Measurements from ENCODE around the gene RAP1GAP2.
A peak's percentile ranks its signal among the peaks of the same experiment; 100 is the strongest.
"Not testable (repeated sequence)": the region's sequence is repeated elsewhere in the genome, so short reads cannot be mapped to it uniquely, and the experiment has no call there.

The RAP1GAP2 gene

DNA sequence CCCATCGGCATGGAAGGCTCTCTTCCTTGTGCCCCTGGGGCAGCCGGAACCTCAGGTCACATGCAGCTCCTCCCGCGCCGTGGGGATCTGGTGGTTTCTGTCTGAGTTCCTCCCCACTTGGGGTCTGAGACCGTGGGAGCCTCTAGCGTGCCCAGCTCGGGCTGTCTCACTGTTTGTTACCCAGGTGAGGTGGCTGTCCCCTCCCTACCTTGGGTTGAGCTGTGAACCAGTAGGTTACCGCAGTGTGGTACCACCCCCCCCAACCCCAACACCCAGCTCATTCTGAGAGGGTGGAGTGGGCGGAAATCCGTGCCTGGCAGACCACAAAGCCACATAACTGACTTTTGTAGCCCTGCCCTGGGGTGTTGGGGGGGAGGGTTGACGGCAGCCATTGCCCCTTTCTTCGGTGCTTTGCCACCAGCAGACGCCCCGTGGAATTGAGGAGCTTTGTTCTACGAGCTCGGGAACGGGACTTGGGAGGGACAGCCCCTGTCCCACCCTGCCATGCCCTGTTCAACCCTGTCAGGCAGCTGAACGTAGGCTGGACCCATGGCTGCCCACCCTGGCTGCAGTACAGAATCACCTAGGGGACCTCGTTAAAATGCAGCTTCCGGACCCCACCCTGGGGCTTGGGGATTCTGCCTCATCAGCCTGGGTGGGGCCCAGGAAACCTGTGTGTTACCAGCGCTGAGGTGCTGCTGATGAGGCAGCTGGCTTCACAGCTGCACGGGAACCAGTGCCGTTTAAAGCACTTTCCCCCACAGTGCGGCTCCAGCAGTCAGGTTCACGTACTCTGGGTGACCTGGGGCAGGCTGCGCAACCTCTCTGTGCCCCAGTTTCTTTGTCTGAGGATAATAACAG is 18.5 kb downstream of the RAP1GAP2 start:
- peak; percentile 70 for DNase-seq (ENCODE audit: low read depth, low spot score)

DNA sequence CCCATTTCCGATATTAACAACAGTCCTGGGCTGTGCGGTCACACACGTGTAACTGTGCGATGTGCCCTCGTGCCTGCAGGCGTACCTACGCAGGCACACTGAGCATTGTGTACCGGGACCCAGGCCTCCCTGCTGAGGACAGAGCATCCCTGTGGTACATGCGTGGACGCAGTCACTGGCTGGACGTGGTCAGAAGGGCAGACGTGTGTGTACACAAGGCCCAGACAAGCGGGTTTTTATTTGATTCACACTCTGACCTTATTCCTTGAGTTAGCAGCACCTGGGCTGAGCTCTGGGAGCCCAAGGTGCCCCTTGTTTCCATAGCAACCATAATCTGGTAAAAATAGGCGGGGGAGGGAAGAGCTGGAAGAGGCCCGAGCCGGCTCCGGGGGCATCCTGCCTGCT is 19.5 kb downstream of the RAP1GAP2 start:
- no peak for DNase-seq (ENCODE audit: low read depth, low spot score)

DNA sequence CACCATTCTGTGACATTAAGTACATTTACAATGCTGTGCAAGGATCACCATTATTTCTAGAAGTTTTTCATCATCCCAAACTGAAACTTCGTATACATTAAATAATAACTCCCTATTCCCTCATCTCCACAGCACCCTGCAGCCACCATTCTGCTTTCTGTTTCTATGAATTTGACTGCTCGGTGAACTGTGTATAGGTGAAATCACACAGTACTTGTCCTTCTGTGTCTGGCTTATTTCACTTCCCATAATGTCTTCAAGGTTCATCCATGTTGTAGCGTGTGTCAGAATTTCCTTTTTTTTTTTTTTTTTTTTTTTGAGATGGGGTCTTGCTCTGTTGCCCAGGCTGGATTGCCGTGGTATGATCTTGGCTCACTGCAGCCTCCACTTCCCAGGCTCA is 20.4 kb downstream of the RAP1GAP2 start:
- DNase-seq (ENCODE audit: low read depth, low spot score) = no peak

DNA sequence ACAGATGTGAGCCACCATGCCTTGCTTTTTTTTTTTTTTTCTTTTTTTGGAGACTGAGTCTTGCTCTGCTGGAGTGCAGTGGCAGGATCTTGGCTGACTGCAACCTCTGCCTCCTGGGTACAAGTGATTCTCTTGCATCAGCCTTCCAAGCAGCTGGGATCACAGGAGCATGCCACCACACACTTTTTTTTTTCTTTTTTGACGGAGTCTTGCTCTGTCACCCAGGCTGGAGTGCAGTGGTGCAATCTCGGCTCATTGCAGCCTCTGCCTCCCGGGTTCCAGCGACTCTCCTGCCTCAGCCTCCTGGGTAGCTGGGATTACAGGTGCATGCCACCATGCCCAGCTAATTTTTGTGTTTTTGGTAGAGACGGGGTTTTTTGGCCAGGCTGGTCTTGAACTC is 23.1 kb downstream of the RAP1GAP2 start:
- DNase-seq (ENCODE audit: low read depth, low spot score) = not testable (repeated sequence)

DNA sequence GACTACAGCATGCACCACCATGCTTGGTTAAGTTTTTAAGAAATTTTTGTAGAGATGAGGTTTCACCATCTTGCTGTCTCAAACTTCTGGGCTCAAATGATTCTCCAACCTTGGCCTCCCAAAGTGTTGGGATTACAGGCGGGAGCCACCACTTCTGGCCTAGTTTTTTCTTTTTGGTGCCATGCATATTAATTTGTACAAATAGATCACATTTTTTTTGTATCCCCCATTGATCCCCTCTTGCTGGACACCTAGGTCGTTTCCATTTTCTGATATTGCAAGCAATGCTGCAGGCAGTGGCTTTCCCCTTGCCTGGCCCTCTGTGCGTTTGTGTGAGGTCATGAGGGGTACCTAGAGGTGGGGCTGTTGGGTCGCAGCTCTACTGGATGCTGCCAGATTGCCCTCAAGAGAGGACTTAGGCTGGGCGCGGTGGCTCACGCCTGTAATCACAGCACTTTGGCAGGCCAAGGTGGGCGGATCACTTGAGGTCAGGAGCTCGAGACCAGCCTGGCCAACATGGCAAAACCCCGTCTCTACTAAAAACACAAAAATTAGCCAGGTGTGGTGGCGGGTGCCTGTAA is 23.8 kb downstream of the RAP1GAP2 start:
- DNase-seq (ENCODE audit: low read depth, low spot score) = no peak

DNA sequence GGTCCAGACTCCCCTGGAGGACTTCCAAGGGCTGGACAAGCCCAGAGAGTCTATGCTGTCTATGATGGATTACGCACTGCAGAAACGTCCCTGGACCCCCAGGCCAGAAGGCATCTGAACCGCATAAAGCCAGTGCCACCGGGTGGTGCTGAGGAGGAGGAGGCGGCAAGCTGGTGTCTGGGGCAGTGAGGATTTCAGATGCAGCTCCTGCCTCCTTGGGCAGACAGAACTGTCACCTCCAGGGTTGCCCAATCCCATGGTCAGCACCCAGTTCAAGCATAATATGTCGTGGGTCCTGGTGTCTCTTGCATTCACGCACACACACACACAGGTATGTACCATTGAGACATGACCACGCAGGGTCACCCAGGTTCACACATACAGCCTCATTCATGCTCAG is 25.6 kb downstream of the RAP1GAP2 start:
- no peak for DNase-seq (ENCODE audit: low read depth, low spot score)

DNA sequence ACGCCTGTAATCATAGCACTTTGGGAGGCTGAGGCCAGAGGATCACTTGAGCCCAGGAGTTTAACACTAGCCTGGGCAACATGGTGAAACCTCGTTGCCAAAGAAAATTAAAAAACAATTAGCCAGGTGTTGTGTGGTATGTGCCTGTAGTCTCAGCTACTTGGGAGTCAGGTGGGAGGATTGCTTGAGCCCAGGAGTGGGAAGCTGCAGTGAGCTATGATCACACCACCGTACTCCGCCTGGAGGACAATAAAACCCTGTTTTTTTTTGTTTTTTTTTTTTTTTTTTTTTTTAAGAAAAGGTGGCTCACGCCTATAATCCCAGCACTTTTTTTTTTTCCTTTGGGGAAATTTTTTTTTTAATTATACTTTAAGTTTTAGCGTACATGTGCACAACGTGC is 26.1 kb downstream of the RAP1GAP2 start:
- no peak for DNase-seq (ENCODE audit: low read depth, low spot score)

DNA sequence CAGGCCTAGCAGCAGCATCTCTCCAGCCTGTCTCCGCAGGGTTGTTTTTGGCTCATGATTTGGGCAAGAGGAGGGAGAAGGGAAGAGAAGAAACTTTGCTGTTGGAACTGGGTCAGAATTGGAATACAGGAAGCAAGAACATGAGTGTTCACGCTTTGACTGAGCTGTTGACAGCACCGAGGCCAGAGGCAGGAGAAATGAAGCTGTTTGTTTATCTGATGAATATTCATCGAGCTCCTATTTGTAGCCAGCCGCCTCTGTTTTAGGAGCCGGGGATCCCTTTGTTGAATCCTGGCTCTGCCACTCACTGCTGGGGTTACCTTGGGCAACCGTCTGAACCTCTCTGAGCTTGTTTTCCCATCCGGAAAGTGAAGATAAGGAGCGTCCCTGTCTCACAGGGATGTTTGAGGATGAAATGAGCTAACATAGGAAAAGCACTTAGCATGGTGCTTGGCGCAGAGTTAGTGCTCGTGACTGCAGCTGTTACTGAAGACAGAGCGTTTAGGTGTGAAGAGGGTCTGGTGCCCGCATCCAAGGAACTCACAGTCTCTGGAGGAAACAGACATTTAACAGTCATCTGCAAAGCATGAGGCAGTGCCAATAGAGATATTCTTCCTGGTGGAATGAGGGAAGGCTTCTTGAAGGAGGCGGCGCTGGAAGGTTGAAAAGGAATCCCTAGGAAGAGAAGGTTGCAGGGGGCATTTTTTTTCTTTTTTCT is 29.2 kb downstream of the RAP1GAP2 start:
- DNase-seq (ENCODE audit: low read depth, low spot score) = no peak

DNA sequence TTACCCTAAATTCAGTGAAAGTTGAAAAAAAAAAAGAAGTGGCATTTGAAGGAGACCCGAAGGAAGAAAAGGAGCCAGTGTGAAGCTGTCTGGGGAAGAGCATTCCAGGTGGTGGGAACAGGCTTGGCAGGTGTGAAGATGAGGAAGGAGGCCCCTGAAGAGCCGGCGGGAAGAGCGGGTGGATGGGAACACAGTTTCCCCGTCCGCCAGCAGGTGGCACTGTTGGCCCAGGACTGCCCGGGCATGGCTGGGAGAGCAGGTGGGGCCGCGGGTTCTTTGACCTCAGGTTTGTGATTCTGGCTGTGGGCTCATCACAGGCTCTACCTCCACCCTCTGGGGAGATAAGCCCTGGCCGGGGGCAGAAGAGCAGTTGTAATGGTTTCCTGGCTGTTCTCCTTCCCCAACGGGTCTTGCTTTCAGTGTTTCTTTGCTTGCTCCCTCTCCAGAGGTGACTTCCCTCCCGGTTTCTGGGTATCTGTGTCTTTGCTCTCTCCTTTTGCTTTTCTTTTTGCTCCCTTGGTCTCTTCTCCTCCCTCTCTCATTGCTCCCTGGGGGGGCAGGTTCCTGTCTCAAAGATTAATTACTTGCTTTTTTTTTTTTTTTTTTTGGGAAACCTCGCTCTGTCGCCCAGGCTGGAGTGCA is 32.3 kb downstream of the RAP1GAP2 start:
- DNase-seq (ENCODE audit: low read depth, low spot score) = peak; percentile 41

DNA sequence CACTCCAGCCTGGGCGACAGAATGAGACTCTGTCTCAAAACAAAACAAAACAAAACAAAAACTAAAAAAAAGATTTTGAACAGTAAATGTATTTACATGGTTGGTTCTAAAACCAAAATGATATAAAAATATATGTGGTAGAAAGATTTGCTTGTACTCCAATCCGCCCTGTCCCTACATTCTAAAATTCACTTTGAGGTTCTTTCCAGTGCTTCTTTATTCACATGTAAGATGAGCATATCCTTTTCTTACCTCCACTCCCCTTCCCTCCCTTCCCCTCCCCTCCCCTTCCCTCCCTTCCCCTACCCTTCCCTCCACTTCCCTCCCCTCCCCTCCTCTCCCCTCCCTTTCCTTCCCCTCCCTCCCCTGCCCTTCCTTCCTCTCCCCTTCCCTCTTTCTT is 34.4 kb downstream of the RAP1GAP2 start:
- no peak for DNase-seq (ENCODE audit: low read depth, low spot score)

DNA sequence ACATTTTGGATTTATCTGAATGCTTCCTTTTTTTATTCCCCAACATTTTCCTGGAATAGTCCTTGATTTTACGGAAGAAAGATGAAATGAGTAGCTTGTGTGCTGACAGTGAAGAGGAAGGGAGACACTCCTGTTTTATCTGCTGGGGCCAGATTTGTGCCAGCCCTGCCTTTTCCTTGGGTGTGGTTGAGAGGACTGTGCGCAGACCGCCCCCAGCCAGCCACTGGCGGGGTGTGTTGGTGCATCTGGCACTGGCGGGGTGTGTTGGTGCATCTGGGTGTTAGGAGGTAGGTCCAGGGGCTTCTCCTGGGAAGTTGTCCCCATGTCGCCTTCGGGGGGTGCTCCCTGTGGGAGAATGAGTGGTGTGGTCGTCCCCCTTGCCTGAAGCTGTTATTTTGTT is 39.5 kb downstream of the RAP1GAP2 start:
- no peak for DNase-seq (ENCODE audit: low read depth, low spot score)

DNA sequence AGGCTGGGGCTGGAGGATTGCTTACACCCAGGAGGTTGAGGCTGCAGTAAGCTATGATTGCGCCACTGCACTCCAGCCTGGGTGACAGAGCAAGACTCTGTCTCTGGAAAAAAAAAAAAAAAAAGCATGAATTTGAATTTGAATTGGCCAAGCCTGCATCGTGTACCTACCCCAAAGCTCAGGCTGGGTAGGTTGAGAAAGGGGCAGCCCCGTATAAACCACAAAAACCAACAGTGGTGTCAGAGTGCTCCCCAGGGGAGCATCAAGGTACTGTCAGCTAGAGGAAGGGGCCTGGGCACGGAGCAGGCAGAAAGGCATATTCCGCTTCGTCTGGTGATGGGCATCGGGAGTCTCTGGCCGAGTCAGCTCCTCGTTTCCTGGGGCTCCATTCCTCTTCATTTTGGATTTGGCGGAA is 40.9 kb downstream of the RAP1GAP2 start:
- DNase-seq (ENCODE audit: low read depth, low spot score) = no peak

DNA sequence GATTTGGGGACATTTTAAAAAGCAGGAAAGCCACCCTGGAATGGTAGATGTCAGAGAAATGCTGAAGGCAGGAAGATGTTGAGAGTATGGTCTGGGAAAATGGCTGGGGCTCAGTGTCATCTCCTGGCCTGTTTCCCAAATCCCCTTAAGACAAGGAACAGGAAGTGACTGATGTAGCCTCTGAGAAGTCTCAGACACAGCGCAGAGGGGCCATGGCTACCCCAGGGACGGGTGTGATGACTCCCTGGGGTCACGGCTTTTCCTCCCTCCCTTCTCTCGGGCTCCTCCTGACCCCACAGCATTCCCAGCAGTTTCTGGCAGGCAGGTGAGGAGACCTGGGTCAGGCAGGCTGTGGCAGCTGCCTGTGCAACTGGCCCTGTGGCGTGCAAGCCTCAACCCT is 45.4 kb downstream of the RAP1GAP2 start:
- no peak for DNase-seq (ENCODE audit: low read depth, low spot score)

DNA sequence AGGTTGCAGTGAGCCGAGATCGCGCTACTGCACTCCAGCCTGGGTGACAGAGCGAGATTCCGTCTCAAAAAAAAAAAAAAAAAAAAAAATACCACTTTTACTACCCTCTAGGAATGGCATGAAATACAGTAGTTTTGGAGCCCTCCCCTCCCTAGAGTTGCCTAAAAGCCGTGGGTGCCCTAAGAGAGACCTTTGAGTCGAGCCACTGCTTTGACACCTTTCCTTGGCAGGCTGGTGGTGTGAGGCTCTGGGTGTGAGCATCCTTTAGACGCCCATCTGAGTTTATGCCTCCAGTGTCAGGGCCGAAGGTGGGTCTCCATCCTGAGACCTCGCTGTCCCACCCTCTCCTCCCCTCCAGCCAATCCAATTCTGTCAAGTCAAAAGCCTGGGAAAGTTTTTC is 46.2 kb downstream of the RAP1GAP2 start:
- DNase-seq (ENCODE audit: low read depth, low spot score) = no peak

DNA sequence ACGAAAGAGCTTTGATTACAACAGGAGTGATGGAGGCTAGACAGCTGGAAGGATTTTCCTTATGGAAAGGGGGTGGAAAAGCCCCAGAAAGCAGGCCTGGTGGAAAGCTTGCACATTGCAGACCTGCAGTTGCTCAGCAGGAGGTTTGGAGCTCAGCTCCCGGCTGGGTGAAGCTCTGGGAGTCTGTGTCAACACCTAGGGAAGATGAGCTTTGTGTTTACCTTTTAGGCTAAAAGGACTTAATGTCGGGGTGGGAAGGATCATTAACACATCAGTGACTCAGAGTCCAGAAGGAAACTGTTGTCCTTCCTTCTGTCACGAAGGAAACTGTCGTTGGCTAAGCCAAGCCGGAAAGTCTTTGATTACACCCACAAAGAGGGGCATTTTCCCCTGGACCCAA is 48.2 kb downstream of the RAP1GAP2 start:
- no peak for DNase-seq (ENCODE audit: low read depth, low spot score)

DNA sequence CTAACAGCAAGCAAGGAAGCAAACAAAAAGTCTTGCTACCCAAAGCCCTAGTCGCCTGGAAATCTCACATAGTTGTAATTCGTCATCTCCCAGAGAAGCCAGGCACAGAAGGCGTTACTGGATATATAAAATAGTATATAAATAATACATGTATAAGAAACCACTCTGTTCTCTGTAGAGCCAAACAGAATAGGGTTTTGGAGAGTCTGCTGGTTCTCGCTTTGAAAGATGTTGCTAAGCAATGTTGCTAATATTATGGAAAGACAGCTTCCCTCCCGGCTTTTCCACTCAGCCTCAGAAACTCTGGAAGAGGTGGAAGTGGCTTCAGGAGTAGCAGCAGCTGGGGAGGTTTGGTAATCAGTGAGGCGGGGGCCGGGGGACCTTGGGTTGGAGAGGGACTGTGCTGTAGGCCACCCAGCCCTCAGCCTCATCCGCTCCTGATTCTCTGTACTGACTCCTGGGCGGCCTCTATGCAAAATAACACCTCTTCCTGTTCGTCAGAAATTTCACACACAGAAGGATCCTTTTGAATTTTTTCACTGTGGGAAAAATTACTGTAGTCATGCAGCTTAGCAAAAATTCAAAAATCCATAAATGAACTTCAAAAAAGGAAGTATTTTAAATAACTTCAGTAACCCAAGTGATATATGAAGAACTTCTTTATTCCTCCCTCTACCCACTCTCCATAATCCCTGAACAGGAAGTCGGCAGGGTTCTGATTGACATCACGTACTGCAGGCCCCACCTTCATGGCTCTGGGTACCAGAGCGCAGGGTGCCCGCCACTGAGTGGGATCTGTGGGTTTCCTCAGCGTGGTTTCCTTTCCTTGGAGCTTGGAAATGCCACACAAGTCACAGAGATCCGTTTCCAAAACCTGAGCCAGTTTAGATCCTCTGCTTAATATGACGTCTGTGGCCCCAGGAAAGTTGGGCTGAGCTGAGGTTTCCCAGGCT is 51.4 kb downstream of the RAP1GAP2 start:
- no peak for DNase-seq (ENCODE audit: low read depth, low spot score)

DNA sequence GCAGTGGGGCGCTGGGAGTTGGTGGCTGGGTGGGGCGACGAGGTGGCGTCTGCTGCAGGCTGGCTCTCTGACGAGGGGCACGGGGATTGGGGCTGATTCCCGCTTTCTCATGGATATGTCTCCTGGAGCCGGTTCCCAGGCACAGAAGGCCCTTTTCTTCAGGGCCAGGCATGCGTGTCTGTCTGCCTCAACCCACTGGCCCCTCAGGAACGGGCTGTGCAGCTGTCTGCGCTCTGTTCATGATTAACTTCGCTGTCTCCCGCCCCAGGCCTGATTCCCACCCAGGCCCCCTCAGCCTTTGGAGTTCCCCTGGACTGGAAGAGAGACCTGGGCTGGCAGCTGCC is 53.1 kb downstream of the RAP1GAP2 start:
- no peak for DNase-seq (ENCODE audit: low read depth, low spot score)

DNA sequence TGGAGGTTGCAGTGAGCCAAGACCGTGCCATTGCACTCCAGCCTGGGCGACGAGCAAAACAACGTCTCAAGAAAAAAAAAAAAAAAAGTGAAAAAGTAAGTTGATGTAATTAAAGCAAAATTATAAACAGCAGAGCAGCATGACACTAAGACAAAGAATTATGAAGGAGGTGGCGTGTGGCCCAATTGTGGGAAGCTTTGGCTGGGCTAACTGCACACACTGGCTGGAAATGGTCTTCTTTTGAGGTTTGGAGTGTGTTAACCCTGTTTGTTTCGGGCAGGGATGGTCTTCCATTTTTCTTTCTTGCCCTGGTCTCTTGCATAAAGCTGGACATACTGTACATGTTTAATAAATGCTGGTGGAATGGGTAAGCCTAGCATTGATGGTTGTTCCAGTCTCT is 54.8 kb downstream of the RAP1GAP2 start:
- DNase-seq (ENCODE audit: low read depth, low spot score) = no peak

DNA sequence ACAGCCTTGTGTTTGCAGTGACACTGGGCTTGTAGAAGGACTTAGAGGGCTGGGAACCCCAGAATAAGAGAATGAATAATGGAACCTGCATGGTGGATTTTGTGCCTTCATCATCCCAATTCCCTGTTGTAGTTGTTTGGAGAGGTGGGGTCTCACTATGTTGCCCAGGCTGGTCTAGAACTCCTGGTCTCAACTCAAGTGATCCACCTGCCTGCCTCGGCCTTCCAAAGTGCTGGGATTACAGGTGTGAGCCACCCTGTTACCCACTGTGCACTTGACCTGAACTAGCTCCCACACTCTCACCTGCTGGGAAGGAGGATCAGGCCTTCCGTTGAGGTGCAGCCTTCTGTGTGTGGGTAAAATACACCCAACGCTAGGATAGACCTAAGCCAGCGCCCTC is 55.4 kb downstream of the RAP1GAP2 start:
- no peak for DNase-seq (ENCODE audit: low read depth, low spot score)

DNA sequence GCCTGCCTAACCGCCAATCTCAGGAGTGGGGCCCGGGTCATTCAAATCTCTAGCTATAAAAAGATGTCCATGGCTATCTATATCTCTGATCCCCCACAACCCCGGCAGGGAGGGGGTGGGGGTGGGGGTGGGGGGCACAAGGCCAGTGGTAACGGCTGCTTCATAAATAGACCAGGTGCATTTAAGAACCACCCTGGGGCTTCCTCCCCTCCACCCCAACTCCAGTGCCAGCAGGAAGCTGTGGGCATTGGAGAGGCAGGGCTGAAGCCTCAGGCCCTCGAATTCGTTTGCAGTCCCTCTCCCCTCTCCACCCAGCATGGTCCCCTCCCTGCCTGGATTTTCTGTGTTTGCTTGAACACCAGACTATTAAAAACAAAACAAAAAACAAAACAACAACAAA is 56.0 kb downstream of the RAP1GAP2 start:
- no peak for DNase-seq (ENCODE audit: low read depth, low spot score)

DNA sequence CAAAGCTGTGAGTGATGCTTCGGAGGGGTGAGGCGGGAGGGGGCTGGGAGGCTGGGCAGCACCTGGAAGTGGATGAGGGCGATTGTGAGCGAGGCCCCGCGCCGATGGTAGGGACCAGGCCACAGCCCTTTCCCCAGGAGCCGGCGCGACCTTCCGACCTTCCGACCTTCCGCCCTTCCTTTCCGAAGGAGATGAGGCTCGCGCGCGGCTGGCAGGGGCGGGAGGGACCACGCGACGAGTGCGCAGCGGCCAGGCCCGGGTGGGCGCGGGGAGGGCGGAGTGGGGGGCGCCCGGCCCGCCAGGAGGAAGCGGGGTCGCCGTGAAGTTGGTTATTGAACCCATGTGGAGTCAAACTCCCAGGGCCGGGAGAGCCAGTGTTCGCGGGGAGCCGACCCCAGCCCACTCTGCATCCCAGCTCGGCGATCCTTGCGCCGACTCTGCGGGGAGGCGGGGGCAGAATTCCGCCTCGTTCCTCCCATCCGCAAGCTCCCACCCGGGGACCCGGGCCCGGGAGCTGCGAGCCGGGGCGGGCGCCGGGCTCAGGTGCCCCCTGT is 56.6 kb downstream of the RAP1GAP2 start:
- no peak for DNase-seq (ENCODE audit: low read depth, low spot score)
